GM18870 (cell line): Measurements from ENCODE around the gene C11orf65.
A peak's percentile ranks its signal among the peaks of the same experiment; 100 is the strongest.

Source experiments
- ATAC-seq: cut with Tn5 transposase; IDR thresholded peaks from one replicate; pipeline ENCODE4 v1.9.1; 2021; ENCODE audit warnings: moderate library complexity; ENCODE audit not compliant: unreplicated experiment

The C11orf65 gene, protein sequence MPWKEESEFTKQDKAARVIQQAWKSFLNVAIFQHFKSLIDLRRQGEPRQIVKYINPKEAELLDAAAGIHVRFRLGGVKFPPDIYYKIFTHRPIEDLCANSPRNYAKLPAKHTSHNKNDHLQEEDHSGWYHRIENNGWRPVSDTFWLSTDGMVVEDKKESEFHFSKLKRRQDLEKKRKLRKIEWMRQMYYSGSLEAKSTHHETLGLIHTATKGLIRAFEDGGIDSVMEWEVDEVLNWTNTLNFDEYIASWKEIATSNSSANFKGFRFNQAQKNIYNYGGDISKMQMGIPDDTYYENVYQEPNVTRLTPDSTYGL

GRCh38 chr11:108467091-108467823 lies at the start of gene C11orf65:
Gene C11orf65 (minus strand): TSS chr11:108467529. CDS start chr11:108461559, 5,970 bp downstream.
- peak; percentile 97 for ATAC-seq

- no peak for ATAC-seq
These were observed 48.8 kb upstream of the C11orf65 start for GRCh38 chr11:108516125-108516524.

GRCh38 chr11:108512708-108513107 lies 45.4 kb upstream of the C11orf65 start:
- no peak for ATAC-seq

GRCh38 chr11:108511851-108512474 lies 44.6 kb upstream of the C11orf65 start:
- no peak for ATAC-seq

DNA sequence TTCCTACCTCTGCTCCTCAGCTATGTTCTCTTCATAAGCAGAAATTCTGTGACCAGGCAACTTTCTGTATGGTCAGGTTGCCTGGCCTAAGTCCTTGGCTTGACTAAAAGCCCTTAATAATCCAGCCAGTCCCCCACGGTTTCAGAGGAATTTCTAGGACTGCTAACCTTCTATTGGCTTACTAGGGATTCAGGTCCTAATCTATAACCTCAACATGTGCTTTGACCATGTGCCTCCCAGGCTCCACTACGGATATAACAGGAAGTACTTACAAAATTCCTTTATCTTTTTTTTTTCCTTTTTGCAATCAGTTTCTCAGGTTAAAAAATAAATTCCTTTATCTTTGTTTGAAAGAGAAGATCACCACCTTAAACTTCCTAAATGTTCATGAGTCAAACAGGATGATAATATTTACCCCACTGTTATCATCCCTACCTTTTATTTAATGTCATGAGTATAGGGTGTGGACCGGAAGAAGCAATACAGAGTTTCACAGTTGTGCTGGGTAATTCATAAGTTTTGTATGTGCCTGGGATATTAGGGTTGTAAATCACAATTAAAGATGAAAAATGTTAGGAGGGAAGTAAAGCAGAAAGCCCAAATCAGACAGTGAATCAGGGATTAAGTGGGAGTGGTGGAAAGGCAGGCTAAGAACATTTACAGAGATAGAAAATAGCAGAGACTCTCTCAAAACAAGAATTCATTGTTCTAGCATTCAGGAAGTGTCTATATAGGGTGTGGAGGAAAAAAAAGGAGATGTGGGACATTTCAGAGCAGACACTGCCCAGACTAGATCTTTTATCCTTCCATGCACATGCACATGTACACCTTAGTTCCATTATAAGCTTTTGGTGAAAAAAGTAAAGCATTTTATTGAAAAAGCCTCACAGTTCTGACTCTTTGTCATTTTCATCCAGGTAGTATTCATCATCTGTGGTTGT lies 41.6 kb upstream of the C11orf65 start:
- ATAC-seq = no peak

DNA sequence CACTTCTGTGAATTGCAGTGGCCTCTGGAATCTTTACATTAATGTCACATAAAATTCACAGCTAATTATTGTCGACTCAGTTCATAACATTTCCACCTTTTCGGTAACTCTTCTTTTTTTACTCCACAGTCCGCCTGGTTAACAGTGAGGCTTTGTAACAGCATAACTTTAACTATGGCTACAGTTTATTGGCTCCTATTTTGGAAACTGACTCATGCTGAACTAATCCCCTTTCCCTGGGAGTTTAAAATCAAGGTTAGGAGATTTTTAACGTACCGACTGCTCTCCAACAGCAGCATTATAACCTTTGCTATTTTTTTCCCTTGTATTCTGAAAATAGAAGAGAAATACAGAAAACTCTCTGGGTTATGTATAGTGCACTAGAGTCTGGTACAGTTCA lies 34.1 kb upstream of the C11orf65 start:
- ATAC-seq = no peak

DNA sequence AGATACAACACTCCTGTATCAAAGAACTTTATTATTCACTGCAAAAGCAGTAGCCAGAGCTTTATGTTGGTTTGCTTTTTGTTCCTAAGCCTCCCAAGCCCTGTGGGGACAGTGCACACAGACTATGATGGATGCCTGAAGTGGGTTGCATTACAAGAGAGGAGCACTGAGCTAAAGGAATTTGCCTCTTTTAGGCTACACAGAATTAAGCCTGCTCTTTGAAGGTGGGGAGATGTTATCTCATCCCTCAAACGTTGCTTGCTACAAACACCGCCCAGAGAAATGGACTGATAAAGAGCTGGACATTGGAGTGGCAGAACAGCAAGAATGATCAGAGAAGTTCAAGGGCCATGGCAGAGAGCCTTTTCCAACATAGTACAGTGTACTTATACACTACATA lies 33.4 kb upstream of the C11orf65 start:
- ATAC-seq = no peak

DNA sequence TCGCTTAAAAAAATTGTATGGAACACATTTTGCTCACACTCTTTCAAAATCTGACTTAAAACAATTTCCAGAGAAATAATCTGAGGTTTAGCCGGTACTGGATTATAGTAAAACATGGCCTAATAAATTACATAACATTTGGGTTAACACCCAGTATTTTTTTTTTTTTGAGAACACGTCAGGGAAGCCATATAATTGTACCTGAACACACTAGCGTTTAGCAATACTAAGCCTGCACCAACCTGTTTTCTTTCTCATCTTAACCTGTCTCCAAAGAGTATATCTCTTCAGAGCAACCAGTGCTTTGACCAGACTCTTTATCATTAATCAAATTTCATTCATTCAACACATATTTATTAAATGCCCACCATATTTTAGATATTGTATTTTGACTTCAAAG lies 32.8 kb upstream of the C11orf65 start:
- no peak for ATAC-seq

DNA sequence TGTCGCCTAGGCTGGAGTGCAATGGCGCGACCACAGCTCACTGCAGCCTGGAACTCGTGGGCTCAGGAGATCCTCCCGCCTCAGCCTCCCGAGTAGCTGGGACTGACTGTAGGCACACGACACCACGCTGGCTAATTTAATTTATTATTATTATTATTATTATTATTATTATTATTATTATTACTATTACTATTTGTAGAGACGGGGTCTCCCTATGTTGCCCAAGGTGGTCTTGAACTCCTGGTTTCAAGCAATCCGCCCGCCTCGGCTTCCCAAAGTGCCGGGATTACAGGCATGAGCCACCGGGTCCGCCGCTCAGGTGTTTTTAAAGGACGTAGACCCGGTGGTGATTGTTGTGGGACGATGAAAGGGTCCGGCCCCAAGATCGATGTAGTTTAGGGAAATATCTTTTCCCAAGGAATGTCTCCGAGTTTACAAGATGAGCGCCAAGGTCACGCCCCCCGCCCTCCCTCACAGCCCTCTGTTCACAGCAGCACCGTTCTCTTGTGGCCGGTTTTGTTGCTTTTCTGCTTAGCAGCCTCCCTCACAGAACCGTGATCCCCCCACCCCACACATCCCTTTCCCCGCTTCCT lies 31.6 kb upstream of the C11orf65 start:
- ATAC-seq = no peak

DNA sequence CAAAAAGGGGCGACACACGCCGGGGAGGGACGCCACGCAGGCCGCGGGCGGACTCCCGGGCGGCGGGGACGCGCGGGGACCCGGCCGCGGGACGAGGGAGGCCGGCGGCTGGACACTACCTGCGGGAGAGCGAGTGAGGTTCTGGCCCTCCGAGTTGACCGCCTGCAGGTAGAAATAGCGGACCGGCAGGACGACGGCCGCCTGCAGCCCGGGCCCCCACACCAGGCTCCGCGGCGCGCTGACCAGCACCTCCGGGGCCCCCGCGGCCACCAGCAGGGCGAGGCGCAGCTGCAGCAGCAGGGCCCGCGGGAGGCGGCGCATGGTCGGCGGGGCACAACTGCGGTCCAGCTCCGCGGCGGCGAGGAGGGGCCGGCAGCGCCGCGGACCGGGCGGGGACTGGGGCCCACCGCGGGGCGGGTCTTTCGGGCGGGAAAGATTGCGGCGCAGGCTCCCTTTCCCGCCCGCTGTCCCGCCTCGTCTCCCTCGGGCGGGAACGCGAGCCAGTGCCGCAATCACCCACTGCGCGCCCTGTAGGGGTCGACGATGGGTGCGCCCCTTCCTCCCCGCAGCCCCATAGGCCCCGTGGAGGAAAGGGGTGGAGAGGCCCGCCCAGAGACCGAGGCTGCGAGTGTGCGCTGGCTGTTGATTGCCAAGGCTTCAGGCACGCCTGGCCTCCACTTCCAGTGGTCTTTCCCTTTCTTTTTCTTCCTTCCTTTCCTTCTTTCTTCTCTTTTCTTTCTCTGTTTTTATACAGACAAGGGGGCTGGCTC lies 30.9 kb upstream of the C11orf65 start, which contains the start of gene POGLUT3:
Gene POGLUT3, minus strand, starts transcription at position 339 of the 770 bp plus-strand sequence. Its CDS starts 18 bp downstream, at position 321.
- ATAC-seq = no peak

- peak; percentile 69 for ATAC-seq
These were observed 30.2 kb upstream of the C11orf65 start for GRCh38 chr11:108497317-108498045.

- ATAC-seq = no peak
These were observed 29.4 kb upstream of the C11orf65 start for GRCh38 chr11:108496643-108497256.

DNA sequence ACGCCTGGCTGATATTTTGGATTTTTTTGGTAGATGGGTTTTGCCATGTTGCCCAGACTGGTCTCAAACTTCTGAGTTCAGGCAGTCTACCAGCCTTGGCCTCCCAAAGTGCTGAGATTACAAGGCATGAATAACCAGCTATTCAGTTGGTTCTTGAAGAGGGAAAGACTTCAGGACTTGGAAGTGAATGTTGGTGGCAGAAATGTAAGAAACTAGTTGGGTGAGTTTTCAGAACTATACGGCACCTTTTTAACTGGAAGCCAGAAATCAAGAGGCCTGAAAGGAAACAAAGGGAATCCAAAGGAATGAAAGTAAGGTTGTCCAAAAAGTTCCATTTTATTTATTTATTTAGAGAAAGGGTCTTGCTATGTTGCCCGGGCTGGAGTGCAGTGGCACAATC lies 28.0 kb upstream of the C11orf65 start:
- no peak for ATAC-seq

- no peak for ATAC-seq
These were observed 26.9 kb upstream of the C11orf65 start for GRCh38 chr11:108494182-108494581.

- no peak for ATAC-seq
These were observed 24.6 kb upstream of the C11orf65 start for GRCh38 chr11:108491936-108492335.

DNA sequence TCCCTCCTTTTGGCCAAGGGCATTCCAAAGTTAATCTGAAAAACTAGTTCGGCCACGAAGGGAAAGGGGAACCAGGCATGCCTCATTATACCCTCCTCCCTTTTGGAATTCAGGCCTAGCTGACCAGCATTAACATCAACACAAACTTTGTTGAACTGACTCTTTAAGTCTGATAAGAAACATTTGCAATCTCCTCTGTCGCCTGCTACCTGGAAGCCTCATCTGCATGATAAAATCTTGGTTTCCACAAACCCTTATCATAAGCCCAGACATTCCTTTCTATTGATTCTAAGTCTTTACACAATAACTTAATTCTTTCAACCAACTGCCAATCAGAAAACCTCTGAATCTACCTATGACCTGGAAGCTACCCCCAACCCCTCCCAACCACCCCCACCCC lies 19.5 kb upstream of the C11orf65 start:
- ATAC-seq = no peak

GRCh38 chr11:108486331-108486730 lies 19.0 kb upstream of the C11orf65 start:
- ATAC-seq = no peak

GRCh38 chr11:108483163-108483562 lies 15.8 kb upstream of the C11orf65 start:
- ATAC-seq = no peak
